NCI-H2196 (cell line): ENCODE data around the gene SLC15A4.
A peak's percentile ranks its signal among the peaks of the same experiment; 100 is the strongest.
"Not testable (repeated sequence)": the region's sequence is repeated elsewhere in the genome, so short reads cannot be mapped to it uniquely, and the experiment has no call there.

Experiments used
- DNase-seq: peaks from one replicate; lab custom pipeline; 2025; ENCODE audit not compliant: unreplicated experiment; lab: John Stamatoyannopoulos, UW

The SLC15A4 gene

DNA sequence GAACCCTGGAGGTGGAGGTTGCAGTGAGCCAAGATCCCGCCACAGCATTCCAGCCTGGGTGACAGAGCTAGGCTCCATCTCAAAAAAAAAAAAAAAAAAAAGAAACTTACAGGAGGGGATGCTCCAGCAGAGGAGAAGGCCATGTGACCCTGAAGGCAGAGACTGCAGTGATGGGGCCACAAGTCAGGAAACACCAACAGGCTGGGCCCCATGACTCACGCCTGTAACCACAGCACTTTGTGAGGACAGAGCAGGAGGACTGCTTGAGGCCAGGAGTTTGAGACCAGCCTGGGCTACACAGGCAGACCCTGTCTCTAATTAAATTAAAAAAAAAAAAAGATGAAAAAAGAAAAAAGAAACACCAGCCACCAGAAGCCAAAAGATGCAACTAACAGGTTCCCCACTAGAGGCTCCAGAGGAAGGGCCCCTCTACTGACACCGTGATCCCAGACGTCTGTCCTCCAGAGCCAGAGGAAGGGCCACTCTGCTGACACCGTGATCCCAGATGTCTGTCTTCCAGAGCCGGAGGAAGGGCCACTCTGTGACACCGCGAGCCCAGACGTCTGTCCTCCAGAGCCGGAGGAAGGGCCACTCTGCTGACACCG, 20.4 kb upstream of the SLC15A4 start:
- DNase-seq = no peak

DNA sequence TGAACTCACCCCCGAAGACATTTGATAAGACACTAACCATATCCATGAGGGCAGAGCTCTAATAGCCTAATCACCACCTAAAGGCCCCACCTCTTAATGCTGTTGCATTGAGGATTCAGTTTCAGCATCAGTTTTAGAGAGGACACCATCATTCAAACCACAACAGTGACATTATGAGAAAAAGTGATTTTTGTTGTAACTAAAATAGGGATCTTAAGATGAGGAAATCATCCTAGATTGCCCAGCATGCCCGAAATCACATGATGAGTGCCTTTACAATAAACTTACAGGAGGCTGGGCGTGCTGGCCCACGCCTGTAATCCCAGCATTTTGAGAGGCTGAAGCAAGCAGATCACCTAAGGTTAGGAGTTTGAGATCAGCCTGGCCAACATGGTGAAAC, 19.8 kb upstream of the SLC15A4 start:
- no peak for DNase-seq

DNA sequence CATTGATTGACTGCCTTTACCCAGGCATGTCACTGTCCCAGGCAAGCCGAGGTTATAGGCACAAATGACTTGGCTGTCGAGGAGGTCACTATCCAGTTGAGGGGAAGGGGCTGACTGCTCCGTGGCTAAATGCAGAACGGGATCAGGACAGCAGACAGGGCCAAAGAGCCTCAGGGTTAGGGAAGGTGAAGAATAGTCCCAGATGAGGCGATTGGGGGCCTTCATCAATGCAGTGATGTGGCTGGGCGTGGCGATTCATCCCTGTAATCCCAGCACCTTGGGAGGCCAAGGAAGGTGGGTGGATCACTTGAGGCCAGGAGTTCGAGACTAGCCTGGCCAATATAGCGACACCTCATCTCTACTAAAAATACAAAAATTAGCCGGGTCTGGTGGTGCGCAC, 18.8 kb upstream of the SLC15A4 start:
- DNase-seq = no peak

DNA sequence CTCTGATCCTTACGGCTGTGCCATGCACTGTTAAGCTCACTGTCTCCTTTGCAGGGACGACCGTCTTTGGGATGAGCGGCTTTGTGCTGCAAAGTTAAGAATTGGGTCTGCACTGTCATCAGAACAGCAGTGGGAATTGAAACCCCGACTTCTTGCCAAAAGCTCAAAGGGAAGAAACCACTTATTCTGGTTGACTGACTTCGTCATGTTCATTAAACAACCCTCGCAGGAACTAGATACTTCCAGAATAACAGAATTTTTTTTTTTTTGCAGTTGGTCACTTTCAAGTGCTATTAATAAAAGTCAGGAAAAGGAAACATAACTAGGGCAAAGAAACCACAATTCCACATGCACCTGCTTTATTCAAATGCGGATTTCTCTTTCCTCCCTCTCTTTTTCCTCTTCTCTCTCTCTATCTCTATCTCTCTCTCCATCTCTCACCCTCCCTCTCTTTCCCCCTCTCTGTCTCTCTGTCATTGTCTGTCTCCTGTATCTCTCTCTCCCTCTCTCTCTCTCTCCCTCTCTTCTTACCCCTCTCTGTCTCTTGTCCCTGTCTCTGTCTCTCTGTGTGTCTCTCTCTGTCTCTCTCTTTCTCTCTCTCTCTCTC, 17.2 kb upstream of the SLC15A4 start:
- no peak for DNase-seq

DNA sequence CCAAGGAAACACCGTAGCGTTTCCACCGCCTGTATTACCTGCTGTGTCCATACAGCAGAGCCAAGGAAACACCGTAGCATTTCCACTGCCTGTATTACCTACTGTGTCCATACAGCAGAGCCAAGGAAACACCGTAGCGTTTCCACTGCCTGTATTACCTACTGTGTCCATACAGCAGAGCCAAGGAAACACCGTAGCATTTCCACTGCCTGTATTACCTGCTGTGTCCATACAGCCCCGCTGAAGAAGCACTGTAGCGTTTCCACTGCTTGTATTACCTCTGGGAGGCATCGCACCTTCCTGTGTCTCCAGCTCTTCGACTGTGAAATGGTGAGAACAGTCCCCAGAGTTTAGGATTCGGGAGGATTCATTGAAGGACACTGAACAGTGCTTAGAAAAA, 16.1 kb upstream of the SLC15A4 start:
- DNase-seq = not testable (repeated sequence)

DNA sequence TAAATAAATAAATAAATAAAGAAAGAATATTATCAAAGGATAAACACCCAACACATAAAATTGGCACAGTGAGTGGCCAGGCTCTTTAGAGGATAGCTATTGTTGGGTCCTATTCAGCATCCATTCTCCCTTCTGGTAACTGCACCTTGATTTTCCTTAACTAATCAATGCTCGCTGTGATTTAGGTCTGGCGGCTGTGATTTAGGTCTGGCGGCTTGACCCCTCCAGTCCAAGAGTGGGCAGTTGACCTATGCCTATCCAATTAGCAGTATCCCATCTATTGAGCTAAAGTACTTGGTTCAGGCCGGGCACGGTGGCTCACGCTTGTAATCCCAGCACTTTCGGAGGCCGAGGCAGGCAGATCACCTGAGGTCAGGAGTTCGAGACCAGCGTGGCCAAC, 9.7 kb upstream of the SLC15A4 start:
- no peak for DNase-seq

DNA sequence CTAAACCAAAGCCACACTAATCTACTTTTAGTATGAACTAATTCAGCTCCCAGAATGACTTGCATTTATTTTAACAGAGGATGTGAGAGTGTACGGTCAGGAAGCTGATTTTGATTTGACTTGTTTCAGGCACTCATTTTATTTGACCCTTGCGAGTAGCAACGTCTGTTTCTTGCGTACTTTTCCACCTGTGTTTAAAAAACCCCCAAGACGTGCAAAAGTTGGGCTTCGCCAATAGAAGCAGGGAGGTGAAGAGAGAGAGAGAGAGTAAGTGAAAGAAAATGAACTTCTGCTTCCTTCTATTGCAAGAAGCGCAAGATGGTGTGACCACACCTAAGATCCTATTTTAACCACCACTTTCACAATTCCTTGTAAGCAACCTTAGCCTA, 6.7 kb upstream of the SLC15A4 start:
- DNase-seq = no peak

DNA sequence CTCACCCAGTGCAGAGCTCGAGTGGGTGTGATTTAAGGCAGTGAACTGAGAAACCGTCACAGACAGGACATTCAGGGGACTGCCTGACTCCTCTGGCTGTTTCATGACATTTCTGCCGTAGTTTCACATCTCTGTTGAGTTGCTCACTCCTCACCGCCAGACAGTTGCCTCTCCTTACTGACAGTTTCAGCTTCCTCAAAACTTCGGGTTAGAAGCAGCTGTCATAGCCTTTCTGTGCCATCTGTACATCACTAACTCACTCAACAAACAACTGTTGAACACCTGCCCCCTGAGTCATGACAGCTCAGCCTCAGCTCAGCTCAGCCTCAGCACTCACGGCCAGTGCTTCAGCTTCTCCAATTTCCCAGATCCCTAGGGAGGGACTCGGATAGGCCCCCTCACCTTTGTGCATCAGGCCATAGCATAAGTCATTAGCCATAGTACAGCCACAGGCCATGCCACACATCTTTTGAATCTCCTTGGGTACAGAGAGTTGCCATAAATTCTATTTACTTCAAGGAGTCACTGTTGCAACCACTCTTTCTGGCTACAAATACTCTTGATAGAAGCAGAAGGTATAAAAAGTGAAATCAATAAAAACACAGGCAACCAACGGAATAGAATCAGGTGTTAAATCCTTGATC, 6.2 kb upstream of the SLC15A4 start:
- DNase-seq = no peak

DNA sequence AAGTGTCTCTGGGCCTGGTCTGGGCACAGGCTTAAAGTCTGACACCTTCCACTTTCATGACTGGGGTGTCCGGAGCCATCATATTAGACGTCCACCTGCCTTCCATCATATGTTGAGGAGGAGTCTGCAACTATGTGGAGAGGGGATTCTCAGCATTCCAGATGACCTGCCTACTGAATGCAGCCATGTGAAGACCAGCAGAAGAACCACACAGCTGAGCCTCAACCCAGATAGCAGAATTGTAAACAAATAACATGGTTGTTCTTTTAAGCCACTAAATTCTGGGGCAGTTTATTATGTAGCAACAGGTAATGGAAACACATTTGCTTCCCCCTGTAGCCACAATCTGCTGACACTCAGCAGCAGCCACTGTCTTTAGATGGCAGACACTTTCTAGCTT, 4.0 kb upstream of the SLC15A4 start:
- no peak for DNase-seq

DNA sequence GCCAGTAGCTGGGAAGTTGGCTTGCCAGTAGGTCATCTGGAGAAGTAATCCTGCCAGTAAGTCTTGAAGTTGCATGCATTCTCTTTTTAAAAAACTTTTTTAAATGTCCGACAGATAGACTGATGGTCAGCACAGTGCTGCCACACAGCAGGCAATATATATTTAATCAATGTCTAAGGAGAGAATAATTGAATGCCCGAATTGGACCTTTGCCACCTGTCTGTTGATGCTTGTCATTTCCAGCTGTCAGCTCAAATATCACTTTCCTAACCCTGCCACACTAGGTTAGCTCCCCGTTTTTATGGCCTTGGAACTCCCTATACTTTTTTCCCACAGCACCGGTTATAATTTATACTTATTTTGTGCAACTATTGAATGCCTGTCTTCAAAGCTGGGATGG, 2.1 kb upstream of the SLC15A4 start:
- peak; percentile 9 for DNase-seq

DNA sequence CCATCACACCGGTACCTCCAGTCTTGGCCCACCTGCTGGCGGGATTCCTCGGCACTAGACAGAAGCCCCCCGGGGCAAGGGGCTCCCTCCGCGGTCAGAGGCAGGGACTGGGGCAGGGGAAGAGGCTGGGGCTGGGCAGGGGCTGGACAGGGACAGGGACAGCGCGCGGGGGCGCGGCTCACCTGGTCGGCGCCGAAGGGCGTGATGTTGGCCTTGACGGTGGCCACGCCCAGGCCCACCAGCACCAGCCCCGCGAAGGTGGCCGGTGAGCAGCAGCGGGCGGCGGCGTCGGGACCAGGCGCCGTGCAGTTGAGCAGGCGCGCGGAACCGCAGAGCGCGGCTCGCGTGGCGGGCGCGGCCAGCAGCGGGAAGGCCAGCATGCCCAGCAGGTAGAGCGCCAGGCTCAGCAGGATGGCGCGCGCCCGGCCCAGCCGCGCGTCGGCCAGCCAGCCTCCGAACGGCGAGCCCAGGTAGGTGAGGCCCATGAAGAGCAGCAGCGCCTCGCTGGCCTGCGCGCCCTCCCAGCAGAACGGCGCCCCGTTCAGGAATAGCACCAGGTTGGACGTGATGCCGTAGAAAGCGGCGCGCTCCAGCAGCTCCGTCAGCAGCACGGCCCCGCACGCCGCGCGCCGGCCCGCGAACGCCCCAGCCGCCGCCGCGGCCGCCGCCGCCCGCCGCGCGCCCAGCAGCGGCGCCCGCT, 392 bp downstream of the SLC15A4 start:
- no peak for DNase-seq

DNA sequence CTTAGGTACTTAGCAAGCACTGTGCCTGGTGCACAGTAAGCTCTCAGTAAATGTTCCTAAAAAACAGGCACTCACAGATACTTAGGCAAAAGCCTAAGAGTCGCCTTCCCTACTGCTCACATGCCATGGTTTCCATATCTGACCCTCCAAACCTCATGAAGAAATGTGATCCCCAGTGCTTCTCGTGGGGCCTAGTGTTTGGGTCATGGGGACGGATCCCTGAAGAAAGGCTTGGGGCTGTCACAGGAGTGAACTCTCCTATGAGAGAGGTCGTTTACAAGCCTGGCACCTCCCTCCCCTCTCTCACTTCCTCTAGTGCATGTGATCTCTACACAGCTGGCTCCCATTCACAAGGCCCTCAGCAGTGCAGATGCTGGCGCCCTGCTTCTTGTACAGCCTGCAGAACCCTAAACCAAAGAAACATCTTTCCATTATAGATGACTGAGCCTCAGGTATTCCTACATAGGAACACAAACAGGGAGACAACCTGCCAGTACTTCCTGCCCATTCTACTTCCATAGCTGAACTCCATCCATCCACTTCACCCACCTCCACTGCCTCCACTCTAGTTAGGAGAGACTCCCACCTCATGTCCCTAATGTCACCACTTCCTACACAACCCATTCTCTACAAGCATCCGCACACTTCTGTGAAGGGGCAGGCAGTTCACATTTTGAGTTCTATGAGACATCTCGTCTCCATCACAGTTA, 2.9 kb downstream of the SLC15A4 start:
- DNase-seq = peak; percentile 27

DNA sequence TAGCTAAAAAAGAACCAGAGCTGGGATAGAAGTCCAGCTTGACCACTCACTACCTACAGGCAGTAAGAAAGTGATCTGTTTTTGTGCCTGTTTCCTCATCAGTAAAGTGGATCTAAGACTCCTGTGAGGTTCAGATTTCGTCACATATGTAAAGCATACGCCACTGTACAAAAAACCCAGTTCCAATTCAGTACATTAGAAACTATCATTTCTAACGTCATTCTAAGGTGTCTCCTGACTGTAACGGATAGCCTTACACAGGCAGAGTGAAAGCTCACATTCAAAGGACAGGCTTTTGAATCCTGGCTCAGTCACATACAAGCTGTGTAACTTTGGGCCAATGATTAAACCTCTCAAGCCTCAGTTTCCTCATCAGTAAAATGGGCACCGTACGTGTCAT, 3.5 kb downstream of the SLC15A4 start:
- no peak for DNase-seq

DNA sequence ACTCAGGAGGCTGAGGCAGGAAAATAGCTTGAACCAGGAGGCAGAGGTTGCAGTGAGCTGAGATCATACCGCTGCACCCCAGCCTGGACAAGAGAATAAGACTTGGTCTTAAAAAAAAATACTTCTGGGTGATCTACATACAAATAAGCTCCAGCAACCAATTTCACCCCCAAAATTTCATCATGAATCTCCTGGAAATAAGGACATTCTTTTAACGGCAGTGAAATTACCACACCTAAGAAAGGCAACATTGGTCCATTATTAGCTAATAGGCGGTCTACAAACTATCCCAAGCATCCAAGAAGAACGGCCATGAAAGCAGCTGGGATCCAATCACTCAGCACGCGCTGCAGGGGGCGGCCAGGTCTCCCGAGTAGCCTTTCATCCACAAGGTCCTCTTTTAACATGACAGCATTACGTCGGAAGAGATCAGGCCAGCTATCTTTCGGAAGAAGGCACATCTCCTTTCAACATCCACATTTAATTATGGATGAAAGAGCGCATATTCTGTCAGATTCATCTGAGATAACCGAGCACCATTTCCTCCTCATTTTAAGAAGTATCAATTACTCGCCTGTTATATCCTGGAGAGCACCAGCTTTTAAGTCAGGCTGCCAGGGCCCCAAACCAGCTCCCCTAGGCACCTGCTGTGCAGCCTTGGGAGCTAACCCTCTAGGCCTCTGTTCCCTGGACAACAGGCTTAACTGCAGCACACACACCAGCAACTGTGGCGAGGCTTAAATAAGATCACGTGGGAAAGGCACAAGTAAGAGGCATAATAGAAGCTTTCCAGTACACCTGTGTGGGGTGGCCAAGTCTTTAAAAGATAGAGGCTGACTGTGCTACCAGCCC, 4.2 kb downstream of the SLC15A4 start:
- DNase-seq = no peak

DNA sequence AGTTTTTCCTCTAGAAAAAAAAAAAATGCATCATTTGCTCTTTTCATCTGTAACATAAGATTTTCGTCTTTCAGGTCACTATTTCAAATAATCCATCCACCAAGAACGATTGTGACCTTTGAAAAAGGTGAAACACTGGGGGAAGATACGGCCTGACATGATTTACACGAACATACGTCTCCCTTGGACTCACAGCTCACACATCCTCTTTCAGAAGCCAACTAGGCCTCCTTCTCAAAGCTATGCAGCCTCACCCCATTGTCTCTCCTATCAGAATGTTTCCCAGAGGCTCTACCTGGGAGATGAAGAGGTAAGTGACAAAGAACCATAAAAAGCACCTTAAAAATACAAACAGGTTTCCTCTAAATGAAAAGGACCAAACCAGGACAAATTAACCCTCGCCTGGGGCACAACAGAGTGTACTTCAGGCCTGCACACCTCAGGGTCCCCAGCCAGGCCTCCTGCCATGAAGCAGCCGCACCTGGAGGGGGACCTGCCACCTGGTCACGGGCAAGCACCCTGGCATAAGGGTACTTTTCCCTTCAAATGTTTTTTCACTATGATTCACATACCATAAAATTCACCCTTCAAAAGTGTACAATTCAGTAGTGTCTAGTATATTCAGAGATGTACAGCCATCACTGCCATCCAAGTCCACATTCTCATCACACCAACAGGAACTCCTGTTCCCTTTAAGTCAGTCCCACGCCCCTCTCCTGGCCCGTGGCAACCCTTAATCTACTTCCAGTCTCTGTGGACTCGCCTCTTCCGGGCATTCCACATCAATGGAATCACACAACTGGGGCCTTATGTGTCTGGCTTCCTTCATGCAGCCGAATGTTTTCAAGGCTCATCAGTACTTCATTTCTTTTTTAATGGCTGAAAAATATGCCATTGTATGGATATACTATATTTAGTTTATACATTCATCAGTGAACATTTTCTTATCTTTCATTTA, 5.4 kb downstream of the SLC15A4 start:
- no peak for DNase-seq

DNA sequence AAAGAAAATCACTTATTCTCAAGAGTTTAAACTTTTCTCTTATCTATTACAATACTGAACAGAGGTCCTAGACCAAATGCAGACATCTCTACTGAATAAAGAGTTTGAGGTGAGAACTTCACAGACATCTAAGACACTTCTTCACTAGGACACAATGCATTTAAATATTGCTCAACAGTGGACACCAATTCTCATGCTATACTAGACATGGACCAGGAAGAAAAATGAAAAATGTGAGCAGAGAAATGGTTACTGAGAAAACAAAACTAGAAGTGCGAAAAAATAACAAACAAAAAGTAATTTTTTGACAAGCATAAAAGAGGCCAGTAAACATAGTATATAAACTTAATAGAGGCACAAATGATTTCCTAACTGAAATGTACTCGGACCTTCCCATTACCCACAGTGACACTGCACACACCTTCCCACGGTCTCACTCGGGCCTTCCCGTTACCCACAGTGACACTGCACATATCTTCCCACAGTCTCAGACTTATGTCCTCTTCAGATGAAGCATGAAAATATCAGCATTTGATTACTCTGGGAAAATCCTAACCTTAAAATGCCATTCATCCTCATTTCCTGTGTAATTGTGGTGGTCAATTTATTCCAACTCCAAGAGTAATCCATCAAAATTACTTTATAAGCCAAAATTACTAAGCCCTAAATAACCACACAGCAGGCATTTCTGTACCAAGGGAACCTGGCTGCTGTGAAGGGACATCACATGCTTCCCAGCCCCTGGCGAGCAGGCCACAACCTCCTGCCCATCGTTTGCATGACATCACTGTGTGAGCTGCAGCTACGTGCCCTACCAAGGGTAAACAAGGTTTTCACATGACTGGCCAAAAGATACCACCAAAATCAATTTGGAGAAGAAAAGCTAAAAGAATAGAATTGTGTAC, 6.4 kb downstream of the SLC15A4 start:
- DNase-seq = peak; percentile 38

DNA sequence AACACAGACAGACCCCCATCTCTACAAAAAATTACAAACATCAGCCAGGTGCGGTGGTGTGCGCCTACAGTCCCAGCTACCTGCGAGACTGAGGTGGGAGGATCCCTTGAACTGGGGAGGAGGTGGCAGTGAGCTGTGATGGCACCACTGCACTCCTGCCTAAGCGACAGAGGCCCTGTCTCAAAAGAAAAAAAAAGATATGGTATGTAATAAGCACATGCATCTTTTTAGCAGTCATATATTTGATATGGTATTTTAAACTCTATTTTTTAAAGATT, 7.2 kb downstream of the SLC15A4 start:
- no peak for DNase-seq

DNA sequence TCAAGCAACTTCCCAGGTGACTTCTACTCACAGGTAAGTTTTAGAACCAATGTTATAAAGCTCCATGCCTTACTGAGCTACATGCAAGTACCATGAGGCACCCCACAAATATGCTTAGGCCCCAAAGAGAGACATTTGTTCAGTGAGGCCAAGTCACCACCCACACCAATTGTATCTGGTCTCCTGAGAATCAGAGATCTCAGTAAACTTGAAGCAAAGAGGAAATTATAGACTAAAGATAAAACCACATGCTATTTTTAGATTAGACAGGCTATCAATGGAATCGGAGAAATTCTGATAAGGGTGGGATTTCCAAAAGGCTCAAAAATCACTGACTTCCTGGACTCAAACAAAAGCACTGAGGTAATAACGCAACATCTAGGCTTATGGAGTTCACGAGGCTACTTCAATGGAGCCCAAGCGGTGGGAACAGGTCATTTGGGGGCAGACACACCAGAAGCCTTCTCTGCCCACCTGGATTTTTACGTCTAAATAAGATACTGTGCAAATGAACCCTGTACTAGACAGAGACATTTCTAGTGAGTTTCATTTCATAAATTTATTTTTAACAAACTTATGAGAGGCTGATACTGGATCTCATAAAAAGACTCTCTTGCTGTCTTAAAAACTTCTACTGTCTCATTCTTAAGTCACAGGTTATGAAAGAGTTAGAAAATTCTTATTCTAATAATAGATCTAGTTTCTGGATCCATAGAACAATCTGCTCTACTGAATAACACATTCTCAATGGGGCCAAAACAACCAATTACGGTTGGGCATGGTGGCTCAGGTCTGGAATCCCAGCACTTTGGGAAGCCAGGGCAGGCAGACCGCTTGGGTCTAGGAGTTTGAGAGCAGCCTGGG, 7.7 kb downstream of the SLC15A4 start:
- no peak for DNase-seq
